Sigmoid colon (tissue), 3 donors: ENCODE measurements around the gene HPDL.

Experiments used
- POLR2A ChIP-seq, 2 donors: fragments of 450-650 bp; IDR thresholded peaks; one replicate each; pipeline ENCODE4 v1.6.1; 2016; ENCODE audit warnings: antibody characterized with exemption in 2 of 2, mild to moderate bottlenecking in 2 of 2, moderate library complexity in 2 of 2
- TF ChIP-seq, protein P1 (sequence below), 4 experiments: fragments of 450-650 bp in 3 of 4; fragments of 200-600 bp in 1 of 4; IDR thresholded peaks; one replicate each; pipeline ENCODE4 v1.5.1; 2016 to 2019; ENCODE audit warnings: antibody characterized with exemption in 4 of 4, mild to moderate bottlenecking in 3 of 4, moderate library complexity in 2 of 4

DNA sequence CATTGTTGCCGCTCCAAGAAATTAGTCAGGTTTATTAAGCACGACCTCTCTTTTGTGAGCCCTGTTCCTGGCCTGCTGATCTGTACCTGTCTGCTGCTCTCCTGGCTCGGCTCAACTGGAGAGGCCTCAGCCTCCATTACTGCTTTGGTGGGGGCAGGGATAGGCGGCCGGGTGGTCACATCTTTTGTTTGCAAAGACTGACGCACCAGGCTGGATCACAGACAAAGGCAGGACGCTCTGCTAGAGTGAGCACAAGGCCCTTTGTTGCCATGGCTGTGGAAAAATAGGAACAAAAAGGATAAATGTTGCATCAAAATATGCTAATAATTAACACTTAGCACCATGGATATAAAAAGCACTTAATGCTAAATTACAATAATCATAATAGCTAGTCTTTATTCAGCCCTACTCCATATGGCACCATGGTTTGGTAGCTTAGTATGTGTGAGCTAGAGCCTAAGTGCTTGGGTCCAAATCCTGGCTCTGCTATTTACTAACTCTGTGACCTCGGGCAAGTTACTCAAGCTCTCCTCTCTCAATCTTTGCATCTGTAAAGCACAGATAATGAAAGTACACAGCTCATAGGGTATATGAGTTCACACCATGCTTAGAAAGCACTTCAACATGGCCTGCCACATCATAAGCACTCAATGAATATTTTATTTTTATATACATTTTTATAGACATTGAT lies 28.9 kb upstream of the HPDL start:
- TF ChIP-seq POLR2A (IDR thresholded peaks at IDR 0.05), result no peak
- TF ChIP-seq, protein P1, sequence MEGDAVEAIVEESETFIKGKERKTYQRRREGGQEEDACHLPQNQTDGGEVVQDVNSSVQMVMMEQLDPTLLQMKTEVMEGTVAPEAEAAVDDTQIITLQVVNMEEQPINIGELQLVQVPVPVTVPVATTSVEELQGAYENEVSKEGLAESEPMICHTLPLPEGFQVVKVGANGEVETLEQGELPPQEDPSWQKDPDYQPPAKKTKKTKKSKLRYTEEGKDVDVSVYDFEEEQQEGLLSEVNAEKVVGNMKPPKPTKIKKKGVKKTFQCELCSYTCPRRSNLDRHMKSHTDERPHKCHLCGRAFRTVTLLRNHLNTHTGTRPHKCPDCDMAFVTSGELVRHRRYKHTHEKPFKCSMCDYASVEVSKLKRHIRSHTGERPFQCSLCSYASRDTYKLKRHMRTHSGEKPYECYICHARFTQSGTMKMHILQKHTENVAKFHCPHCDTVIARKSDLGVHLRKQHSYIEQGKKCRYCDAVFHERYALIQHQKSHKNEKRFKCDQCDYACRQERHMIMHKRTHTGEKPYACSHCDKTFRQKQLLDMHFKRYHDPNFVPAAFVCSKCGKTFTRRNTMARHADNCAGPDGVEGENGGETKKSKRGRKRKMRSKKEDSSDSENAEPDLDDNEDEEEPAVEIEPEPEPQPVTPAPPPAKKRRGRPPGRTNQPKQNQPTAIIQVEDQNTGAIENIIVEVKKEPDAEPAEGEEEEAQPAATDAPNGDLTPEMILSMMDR (IDR thresholded peaks at IDR 0.05), result no peak
